LNCaP clone FGC (cell line): ENCODE measurements around the gene GOSR2.
"Not testable (repeated sequence)": the region's sequence is repeated elsewhere in the genome, so short reads cannot be mapped to it uniquely, and the experiment has no call there.

ENCODE experiments used
- DNase-seq: peaks from one replicate; pipeline ENCODE4 v3.0.0-alpha.2; 2011; ENCODE audit warnings: low read depth
- H3K4me3 ChIP-seq: 2 replicates; pipeline ENCODE4 v1.5.1; 2011; ENCODE audit warnings: mild to moderate bottlenecking, low read depth, low read length, control low read depth
- CTCF ChIP-seq: IDR thresholded peaks from 2 replicates; pipeline ENCODE4 v1.5.1; 2012; ENCODE audit warnings: mild to moderate bottlenecking; ENCODE audit not compliant: control insufficient read depth, insufficient read depth; ENCODE audit errors: extremely low read depth

The GOSR2 gene

GRCh38 chr17:46984892-46985291, 61.9 kb downstream of the GOSR2 start:
- TF ChIP-seq CTCF = no peak
- peak; percentile 79 for DNase-seq
- no peak overlapping the region for H3K4me3 ChIP-seq

GRCh38 chr17:46986366-46986765, 63.4 kb downstream of the GOSR2 start:
- TF ChIP-seq CTCF = no peak
- H3K4me3 ChIP-seq = no peak overlapping the region
- no peak for DNase-seq

- DNase-seq, H3K4me3 ChIP-seq: not testable (repeated sequence)
These were observed 65.0 kb downstream of the GOSR2 start for GRCh38 chr17:46987927-46988326.

GRCh38 chr17:46989637-46990431, 66.9 kb downstream of the GOSR2 start:
- no peak overlapping the region for H3K4me3 ChIP-seq
- no peak for DNase-seq
- TF ChIP-seq CTCF = no peak

GRCh38 chr17:46991617-46992016, 68.7 kb downstream of the GOSR2 start:
- no peak for TF ChIP-seq CTCF
- no peak overlapping the region for H3K4me3 ChIP-seq
- DNase-seq = no peak
